BLaER1 (cell line): ENCODE measurements around the gene C5orf52.
"Not testable (repeated sequence)": the region's sequence is repeated elsewhere in the genome, so short reads cannot be mapped to it uniquely, and the experiment has no call there.

ENCODE experiments used
- H3K27ac ChIP-seq: shearing (Covaris generic); formaldehyde crosslinking; 2 replicates; pipeline ENCODE4 v1.8.1; 2022
- H3K27me3 ChIP-seq: shearing (Covaris generic); formaldehyde crosslinking; 2 replicates; pipeline ENCODE4 v1.8.1; 2022
- H3K36me3 ChIP-seq: shearing (Covaris generic); formaldehyde crosslinking; 2 replicates; pipeline ENCODE4 v1.8.1; 2022
- H3K4me1 ChIP-seq: shearing (Covaris generic); formaldehyde crosslinking; 2 replicates; pipeline ENCODE4 v1.8.1; 2022
- H3K4me2 ChIP-seq: shearing (Covaris generic); formaldehyde crosslinking; 2 replicates; pipeline ENCODE4 v1.8.1; 2022
- H3K4me3 ChIP-seq: shearing (Covaris generic); formaldehyde crosslinking; 2 replicates; pipeline ENCODE4 v1.8.1; 2022
- H3K9ac ChIP-seq: shearing (Covaris generic); formaldehyde crosslinking; 2 replicates; pipeline ENCODE4 v1.8.1; 2022
- H3K9me3 ChIP-seq: shearing (Covaris generic); formaldehyde crosslinking; 2 replicates; pipeline ENCODE4 v1.8.1; 2022
- H4K20me1 ChIP-seq: shearing (Covaris generic); formaldehyde crosslinking; 2 replicates; pipeline ENCODE4 v1.8.1; 2022
- Cebpa-rat ChIP-seq: shearing (Covaris generic); IDR thresholded peaks from 2 replicates; pipeline ENCODE4 v1.8.1; 2022

The C5orf52 gene

GRCh38 chr5:157714596-157714864 is 43.2 kb downstream of the C5orf52 start:
- Histone ChIP-seq H3K9ac (no peak overlapping the region), H3K36me3 (no peaks in the 10 kb centered on the region), H4K20me1 (no peaks in the 10 kb centered on the region), H3K4me1 (peaks cover 22% of the 10 kb centered on the region), H3K4me2 (no peak overlapping the region), H3K27ac (no peak overlapping the region), H3K4me3 (no peak overlapping the region), H3K27me3 (no peaks in the 10 kb centered on the region), H3K9me3 (no peaks in the 10 kb centered on the region)
- TF ChIP-seq Cebpa-rat, result no peak

GRCh38 chr5:157718519-157718918 is 47.2 kb downstream of the C5orf52 start:
- H3K27me3 ChIP-seq, result no peaks in the 10 kb centered on the region

GRCh38 chr5:157719245-157719644 is 47.9 kb downstream of the C5orf52 start:
- Histone ChIP-seq H3K9ac (no peak overlapping the region), H3K4me2 (no peak overlapping the region), H3K4me1 (peaks cover 22% of the 10 kb centered on the region), H3K9me3 (no peaks in the 10 kb centered on the region), H3K27ac (no peak overlapping the region), H4K20me1 (no peaks in the 10 kb centered on the region), H3K36me3 (no peaks in the 10 kb centered on the region), H3K27me3 (no peaks in the 10 kb centered on the region), H3K4me3 (no peak overlapping the region)
- no peak for TF ChIP-seq Cebpa-rat

More at GRCh38 chr5:157718519-157718918, 47.2 kb downstream of the C5orf52 start:
- Histone ChIP-seq H3K9ac (no peak overlapping the region), H4K20me1 (no peaks in the 10 kb centered on the region), H3K27ac (no peak overlapping the region), H3K9me3 (no peaks in the 10 kb centered on the region), H3K4me3 (no peak overlapping the region), H3K4me1 (peaks cover 22% of the 10 kb centered on the region), H3K4me2 (peak overlapping the region; percentile 4), H3K36me3 (no peaks in the 10 kb centered on the region)
- no peak for TF ChIP-seq Cebpa-rat

- no peaks in the 10 kb centered on the region for H3K27me3 ChIP-seq
- no peaks in the 10 kb centered on the region for H3K36me3 ChIP-seq
- H3K4me1 ChIP-seq, result peaks cover 27% of the 10 kb centered on the region
- no peaks in the 10 kb centered on the region for H3K9me3 ChIP-seq
- no peak overlapping the region for H3K4me2 ChIP-seq
- no peak overlapping the region for H3K4me3 ChIP-seq
- H3K9ac ChIP-seq, result no peak overlapping the region
- no peak for TF ChIP-seq Cebpa-rat
- no peaks in the 10 kb centered on the region for H4K20me1 ChIP-seq
- H3K27ac ChIP-seq, result no peak overlapping the region
Observed at GRCh38 chr5:157721159-157721558, 49.8 kb downstream of the C5orf52 start.

- peaks cover 16% of the 10 kb centered on the region for H3K4me1 ChIP-seq
- H3K27me3 ChIP-seq, H3K9ac ChIP-seq, H3K4me2 ChIP-seq, H3K4me3 ChIP-seq, H3K27ac ChIP-seq, H4K20me1 ChIP-seq, H3K9me3 ChIP-seq, H3K36me3 ChIP-seq: not testable (repeated sequence)
Observed at GRCh38 chr5:157722895-157723294, 51.6 kb downstream of the C5orf52 start.

- H3K9ac ChIP-seq, H3K27ac ChIP-seq, H3K4me3 ChIP-seq, H3K4me2 ChIP-seq, H4K20me1 ChIP-seq, H3K36me3 ChIP-seq, H3K27me3 ChIP-seq, H3K9me3 ChIP-seq: not testable (repeated sequence)
- peaks cover 16% of the 10 kb centered on the region; the same call in 1 of the 2 replicates for H3K4me1 ChIP-seq
Observed at GRCh38 chr5:157726607-157727006, 55.3 kb downstream of the C5orf52 start.

- not testable (repeated sequence) for H3K4me2 ChIP-seq, H3K27me3 ChIP-seq, H3K36me3 ChIP-seq, H3K9me3 ChIP-seq, H4K20me1 ChIP-seq, H3K9ac ChIP-seq, H3K4me3 ChIP-seq, H3K27ac ChIP-seq
- H3K4me1 ChIP-seq, result peaks cover 22% of the 10 kb centered on the region; the same call in 1 of the 2 replicates
Observed at GRCh38 chr5:157727858-157728257, 56.5 kb downstream of the C5orf52 start.
